ENCODE data around the gene FNDC3B.

FNDC3B gene

DNA sequence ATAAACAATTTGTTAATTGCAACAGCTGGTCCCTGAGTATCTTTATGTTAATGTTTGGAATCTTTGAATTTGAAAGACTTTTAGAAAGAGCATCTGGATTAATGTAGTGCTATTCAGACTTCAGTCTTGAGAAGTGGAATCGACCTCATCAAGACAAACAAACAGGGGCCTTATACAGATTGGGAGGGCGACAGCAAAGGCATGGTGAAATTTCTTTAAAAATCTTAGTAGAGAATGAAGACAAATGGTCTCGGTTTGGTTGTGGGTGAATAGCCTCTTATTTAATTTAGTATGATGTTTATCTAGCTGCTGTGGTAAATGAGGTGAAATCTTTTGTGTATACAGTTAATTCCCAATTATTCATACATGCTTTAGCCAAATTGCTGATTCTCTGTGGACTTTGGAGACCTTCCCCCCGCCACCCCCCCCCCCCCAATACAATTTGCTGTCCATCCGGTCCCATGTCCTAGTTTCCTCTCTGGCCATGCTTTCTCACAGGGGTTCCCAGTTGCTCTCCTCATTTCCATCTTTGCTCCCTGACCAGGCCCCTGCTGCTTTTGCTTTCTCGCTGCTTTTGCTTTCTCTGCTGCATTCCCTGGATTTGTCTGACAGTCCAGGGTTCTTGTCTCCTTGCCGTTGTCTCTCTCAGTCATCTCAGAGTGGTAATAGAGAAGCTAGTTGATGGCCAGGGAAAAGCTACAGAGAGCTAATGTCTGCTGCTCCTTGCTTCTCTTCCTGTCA lies 135.3 kb downstream of the FNDC3B start:
- TF ChIP-seq FOXP2 (optimal IDR thresholded peaks at IDR 0.05; ENCODE audit: borderline replicate concordance, extremely low read depth, extremely low read length, insufficient read depth) (no peak), TAF1 (IDR thresholded peaks at IDR 0.05; ENCODE audit: borderline replicate concordance, insufficient read depth, low read length) (no peak), SIN3A (IDR thresholded peaks at IDR 0.05; ENCODE audit: borderline replicate concordance, insufficient read depth, low read length) (no peak)
- TF ChIP-seq, protein P1, sequence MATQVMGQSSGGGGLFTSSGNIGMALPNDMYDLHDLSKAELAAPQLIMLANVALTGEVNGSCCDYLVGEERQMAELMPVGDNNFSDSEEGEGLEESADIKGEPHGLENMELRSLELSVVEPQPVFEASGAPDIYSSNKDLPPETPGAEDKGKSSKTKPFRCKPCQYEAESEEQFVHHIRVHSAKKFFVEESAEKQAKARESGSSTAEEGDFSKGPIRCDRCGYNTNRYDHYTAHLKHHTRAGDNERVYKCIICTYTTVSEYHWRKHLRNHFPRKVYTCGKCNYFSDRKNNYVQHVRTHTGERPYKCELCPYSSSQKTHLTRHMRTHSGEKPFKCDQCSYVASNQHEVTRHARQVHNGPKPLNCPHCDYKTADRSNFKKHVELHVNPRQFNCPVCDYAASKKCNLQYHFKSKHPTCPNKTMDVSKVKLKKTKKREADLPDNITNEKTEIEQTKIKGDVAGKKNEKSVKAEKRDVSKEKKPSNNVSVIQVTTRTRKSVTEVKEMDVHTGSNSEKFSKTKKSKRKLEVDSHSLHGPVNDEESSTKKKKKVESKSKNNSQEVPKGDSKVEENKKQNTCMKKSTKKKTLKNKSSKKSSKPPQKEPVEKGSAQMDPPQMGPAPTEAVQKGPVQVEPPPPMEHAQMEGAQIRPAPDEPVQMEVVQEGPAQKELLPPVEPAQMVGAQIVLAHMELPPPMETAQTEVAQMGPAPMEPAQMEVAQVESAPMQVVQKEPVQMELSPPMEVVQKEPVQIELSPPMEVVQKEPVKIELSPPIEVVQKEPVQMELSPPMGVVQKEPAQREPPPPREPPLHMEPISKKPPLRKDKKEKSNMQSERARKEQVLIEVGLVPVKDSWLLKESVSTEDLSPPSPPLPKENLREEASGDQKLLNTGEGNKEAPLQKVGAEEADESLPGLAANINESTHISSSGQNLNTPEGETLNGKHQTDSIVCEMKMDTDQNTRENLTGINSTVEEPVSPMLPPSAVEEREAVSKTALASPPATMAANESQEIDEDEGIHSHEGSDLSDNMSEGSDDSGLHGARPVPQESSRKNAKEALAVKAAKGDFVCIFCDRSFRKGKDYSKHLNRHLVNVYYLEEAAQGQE (IDR thresholded peaks at IDR 0.05; ENCODE audit: insufficient read depth in 1 of 2, low read depth in 2 of 2, low read length in 2 of 2), result no peak

DNA sequence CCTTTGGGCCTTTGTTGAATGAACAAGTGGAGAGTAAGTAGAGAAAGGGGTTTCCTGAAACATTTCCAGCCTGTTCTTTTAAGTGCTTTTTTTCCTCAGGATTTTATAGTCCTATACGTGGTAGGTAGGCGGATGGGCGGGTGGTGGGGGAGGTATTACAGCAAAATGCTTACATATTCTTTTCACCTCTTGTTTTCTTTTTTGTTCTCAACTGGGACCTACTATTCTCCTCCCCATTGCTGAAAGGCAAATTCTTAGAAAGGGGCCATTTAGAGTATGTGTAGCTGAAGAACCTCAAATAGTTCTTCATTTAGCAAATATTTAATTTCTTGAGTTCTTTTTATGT lies 135.8 kb downstream of the FNDC3B start:
- TF ChIP-seq POLR2AphosphoS5 (IDR thresholded peaks at IDR 0.05; ENCODE audit: low read depth, low read length), result no peak
- TF ChIP-seq FOXP2 (optimal IDR thresholded peaks at IDR 0.05; ENCODE audit: borderline replicate concordance, extremely low read depth, extremely low read length, insufficient read depth), result no peak
- no peak for TF ChIP-seq TAF1 (IDR thresholded peaks at IDR 0.05; ENCODE audit: borderline replicate concordance, insufficient read depth, low read length)
- TF ChIP-seq, protein P1 (IDR thresholded peaks at IDR 0.05; ENCODE audit: insufficient read depth in 1 of 2, low read depth in 2 of 2, low read length in 2 of 2), result no peak
- no peak for TF ChIP-seq SIN3A (IDR thresholded peaks at IDR 0.05; ENCODE audit: borderline replicate concordance, insufficient read depth, low read length)

DNA sequence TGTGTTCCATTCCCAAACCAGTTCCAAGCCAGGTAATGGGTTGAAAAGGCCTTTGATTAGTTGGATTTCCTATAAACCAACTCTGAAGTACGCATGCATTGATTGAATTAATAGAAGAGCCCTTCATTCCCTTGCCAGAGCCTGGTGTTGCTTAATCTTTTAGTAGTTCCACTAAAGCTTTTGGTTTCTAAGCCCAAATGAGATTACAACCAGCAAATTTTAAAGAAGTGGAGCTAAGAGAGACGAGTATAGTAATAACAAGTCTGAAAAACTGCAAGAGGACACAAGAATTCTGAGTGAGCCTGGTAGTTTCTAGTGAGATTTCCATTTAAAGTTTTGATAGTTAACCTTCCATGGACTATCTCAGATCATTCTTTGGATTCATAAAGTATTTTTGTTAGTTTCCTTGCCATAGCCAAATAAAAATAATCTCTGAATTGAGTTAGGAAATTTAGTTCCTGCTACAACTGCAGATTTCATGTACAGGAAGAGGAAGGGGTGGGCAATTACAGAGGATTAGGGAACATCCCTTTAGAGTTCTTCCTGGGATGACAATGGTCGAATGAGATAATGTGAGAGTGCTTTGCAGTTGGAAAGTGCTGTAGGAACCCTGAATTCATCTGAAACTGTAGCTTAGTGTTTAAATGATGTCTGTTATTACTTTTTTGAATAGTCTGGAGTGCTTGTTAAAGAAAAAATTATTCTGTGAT lies 136.8 kb downstream of the FNDC3B start:
- TF ChIP-seq SIN3A (IDR thresholded peaks at IDR 0.05; ENCODE audit: borderline replicate concordance, insufficient read depth, low read length) (no peak), FOXP2 (optimal IDR thresholded peaks at IDR 0.05; ENCODE audit: borderline replicate concordance, extremely low read depth, extremely low read length, insufficient read depth) (no peak), POLR2AphosphoS5 (IDR thresholded peaks at IDR 0.05; ENCODE audit: low read depth, low read length) (no peak), TAF1 (IDR thresholded peaks at IDR 0.05; ENCODE audit: borderline replicate concordance, insufficient read depth, low read length) (no peak)
- TF ChIP-seq, protein P1 (IDR thresholded peaks at IDR 0.05; ENCODE audit: insufficient read depth in 1 of 2, low read depth in 2 of 2, low read length in 2 of 2), result no peak

DNA sequence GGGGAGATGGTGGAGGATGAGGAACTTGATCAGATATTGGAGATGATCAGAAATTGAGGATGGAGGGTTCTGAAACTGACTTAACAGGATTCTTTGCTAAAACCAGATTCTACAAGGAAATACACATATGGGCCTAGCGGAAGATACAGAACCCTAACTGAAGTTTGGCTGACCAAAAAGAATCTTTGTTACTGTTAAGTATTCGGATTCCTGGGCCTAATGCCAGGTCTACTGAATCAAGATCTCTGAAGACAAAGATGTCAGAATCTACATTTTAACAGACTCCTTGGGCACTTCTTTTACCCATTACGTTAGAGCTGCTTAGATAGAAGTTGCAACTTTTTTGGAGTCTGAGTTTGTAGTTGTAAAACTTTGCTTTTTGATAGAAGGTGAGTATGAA lies 137.7 kb downstream of the FNDC3B start:
- no peak for TF ChIP-seq FOXP2 (optimal IDR thresholded peaks at IDR 0.05; ENCODE audit: borderline replicate concordance, extremely low read depth, extremely low read length, insufficient read depth)
- no peak for TF ChIP-seq POLR2AphosphoS5 (IDR thresholded peaks at IDR 0.05; ENCODE audit: low read depth, low read length)
- TF ChIP-seq, protein P1 (IDR thresholded peaks at IDR 0.05; ENCODE audit: insufficient read depth in 1 of 2, low read depth in 2 of 2, low read length in 2 of 2), result no peak
- no peak for TF ChIP-seq TAF1 (IDR thresholded peaks at IDR 0.05; ENCODE audit: borderline replicate concordance, insufficient read depth, low read length)
- TF ChIP-seq SIN3A (IDR thresholded peaks at IDR 0.05; ENCODE audit: borderline replicate concordance, insufficient read depth, low read length), result no peak

All from PFSK-1 (cell line).